CD4-positive, alpha-beta T cell treated with Interleukin-21 for 1 hour (primary cell): ENCODE results near the gene NMRAL1.

Source experiments
- DNase-seq: peaks from one replicate; pipeline ENCODE4 v3.0.0-alpha.2; 2020

The NMRAL1 gene

DNA sequence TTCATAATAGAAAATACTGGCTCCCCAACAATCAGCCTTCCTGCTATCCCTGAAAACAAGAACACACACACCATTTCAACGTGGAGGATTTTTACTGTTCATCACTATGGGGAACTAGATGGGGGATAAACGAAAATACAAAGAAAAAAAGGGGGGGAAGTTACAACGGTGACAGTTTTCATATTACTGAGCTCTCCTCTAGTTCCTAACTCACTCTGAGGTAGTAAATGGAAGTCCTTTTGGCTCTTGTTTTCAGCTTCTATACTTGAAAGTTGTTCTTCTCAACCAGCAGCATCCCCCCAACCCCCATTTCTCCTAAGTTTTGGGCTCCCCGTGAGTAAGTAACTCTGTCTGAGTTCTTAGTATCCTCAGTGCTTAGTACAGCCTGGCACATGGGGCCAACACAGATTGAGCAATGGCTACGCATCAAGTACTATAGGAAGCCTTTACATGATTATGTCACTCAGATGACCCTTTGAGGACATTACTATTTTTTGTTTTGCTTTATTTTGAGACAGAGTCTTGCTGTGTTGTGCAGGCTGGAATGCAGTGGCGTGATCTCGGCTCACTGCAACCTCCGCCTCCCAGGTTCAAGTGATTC, 53.8 kb downstream of the NMRAL1 start:
- no peak for DNase-seq

DNA sequence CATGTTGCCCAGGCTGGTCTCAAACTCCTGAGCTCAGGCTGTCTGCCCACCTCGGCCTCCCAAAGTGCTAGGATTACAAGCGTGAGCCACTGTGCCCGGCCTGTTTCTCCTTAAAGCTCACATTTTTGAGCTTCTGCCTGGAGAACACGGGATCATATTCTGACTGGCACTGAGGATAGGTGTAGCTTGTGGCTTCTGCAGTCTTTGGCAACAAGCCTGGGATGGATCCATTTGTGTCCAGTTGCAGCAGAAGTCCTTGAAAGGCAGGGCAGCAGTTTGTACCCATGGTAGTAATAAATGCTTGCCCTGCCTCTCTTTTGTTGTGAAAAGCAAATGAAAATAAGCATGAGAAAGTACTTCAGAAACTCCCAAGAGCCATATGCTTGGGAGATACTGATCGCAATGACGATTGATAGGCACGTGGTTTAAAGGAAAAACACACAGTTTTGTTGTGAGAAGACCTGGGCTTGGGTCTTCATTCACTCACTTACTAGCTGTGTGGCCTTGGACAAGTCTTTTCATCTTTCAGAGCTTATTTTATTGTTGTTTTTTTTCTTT, 54.9 kb downstream of the NMRAL1 start:
- no peak for DNase-seq

DNA sequence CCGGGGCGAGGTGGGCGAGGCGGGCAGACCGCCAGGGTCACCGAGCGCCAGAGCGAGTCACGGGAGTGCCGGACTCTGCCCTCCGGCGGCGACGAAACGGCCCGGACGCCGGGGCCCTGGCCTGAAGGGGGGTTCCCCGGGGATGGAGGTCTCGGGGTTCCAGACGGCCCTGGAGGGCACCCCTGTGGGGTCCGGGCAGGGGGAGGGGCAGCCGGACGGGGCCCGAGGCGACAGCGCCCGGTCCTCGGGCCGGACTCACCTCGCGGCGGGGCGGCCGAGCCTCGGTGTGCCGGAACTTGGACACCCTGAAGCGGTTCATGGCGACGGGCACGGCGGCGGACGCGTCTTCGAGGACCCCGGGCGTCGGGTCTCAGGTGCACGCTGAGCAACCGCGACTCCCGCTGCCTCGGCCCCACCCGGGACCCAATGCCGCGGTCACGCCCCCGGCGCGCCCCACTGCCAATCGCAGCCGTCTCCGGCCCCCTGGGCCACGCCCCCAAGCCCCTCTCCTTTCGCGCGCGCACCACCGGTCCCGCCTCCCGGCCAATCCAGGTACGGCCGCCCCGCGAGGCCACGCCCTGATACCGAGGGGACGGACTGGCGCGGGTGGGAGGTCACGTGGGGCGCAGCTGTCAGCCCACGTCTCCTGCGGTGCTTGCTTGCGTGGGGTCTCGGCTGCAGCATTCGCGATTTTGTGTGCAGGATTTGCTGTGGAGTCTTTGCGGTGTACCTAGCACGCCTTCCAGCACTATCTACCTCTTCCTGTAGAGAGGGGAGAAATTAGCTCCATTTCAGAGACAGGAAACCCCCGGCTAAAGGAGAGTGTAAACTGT, 58.0 kb downstream of the NMRAL1 start, which contains the start of gene CORO7:
CORO7 (minus strand) TSS at position 397 of the 833 bp plus-strand sequence; CDS start at position 319, 78 bp downstream.
- DNase-seq: peak; percentile 99

DNA sequence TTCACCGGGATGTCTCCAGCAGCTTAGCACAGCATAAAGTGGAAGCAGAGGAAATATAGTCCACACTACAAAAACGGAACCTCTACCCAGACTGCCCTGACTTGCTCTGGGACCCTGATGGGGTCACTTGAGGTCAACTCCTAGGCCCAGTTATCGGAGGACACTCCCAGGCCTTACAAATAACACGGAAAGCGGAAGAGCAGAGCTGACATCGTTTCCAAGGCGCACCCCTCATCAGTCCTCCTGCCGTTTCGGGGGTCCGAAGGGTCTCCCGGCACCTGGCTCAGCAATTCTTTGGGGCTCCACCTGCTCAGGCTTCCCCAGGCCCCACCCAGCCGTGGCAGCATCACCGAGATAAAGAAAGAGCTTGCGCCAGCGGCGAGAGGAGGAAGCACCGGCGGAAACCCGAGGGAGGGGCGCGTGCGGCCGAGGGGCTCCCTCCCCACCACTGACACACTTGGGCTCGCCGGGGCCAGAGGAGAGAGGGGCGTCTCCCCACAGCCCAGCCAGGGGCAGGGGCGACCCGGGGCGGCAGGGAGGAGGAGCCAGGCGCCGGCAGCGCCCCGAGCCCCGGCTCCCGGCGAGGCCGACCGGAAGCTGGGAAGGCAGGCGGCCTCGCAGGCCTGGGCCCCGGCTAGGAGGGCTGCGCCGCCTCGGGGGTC, 58.8 kb downstream of the NMRAL1 start:
- peak; percentile 80 for DNase-seq

DNA sequence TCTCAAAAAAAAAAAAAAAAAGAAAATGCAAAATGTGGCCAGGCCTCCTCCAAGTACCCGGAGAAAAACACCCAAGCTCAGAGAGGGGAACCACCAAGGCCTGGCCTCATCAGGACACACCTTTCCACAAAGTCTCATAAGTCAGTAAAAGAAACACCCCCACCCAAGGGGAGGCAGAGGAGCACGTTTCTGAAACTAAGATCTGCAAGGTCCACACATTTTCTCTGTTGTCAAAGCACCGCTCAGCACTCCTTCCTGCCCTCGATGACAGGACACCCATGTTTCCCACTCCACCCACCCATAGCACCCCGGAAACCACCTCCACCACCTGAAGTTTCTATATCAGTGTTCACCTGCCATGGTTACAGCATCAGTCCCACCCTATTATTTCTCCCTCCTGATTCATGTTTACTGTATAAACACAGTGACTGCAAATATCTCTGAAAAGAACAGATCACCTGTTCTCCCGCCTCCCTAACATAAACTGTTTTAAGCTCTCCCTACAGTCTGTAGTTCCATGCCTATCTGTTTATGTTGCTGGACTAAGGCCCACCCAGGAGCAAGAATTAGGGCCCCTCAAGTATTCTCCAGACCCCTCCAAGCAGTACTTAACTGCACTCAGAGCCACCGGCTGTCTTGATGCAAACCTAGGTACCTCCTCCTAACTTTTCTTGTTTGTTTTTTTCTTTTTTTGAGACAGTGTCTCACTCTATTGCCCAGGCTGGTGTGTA, 60.1 kb downstream of the NMRAL1 start:
- peak; percentile 92 for DNase-seq

DNA sequence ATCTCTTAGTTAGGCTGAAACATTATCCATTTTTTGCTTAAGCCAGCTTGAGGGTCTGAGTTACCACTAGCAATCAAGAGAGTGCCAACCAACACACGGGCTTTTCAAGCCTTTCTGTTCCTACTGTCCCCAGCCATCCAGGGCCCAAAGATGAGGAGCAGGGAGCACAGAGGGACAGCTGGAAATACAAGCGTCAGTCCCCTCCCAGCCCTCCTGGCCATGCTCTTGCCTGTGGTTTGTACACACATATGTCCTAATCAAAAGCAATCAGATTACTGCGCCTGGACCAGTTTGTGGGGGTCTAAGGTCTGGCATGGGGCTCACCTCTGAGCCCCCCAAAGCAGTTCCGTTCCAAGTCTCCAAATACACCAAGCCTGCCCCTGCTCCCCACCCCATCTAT, 61.6 kb downstream of the NMRAL1 start:
- DNase-seq: no peak

DNA sequence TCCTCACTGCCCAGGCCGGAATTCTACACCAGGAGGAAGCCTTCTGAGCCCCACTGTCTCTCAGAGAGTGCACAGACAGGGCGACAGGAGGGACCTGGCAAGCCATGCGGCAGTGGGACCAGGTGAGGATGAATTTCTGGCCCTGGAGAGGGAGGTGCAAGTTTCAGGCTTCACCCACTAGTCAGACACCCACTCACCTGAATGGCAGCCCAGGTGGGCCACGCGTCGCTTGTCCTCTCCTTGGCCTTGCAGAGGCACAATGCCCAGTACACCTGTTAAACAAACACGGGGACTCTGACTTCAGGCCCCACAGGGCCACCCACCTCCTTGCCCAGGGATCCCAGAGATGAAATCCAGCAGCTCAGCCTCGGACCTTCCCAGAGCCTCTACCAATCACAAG, 62.3 kb downstream of the NMRAL1 start:
- DNase-seq: no peak
